K562 (cell line): ENCODE data around the gene HCFC1R1. TPM values are rescaled to one million over a fixed set of nuclear protein-coding genes. Genes with fewer than 3 reads are reported as not detected.

ENCODE experiments used
- ELF4 ChIP-seq: fragments of 450-650 bp; formaldehyde crosslinking; IDR thresholded peaks from 2 replicates; pipeline ENCODE4 v1.4.0; 2022; ENCODE audit warnings: missing genetic modification characterization
- HCFC1 ChIP-seq: IDR thresholded peaks from 2 replicates; pipeline ENCODE4 v1.6.1; 2012; ENCODE audit warnings: low read depth, low read length, improper control_type of control experiment
- NONO ChIP-seq, 2 experiments: fragments of 200-400 bp in 1 of 2; fragments of 450-650 bp in 1 of 2; formaldehyde crosslinking in 1 of 2; IDR thresholded peaks; 2 replicates each; pipeline ENCODE4 v1.6.1; 2017; ENCODE audit warnings: low read depth in 2 of 2, mild to moderate bottlenecking in 2 of 2, moderate library complexity in 2 of 2, low read length in 1 of 2
- RNF2 ChIP-seq: sonication (generic); IDR thresholded peaks from 2 replicates; pipeline ENCODE4 v1.6.1; 2016
- SMARCA5 ChIP-seq: fragments of 450-650 bp; IDR thresholded peaks from 2 replicates; pipeline ENCODE4 v1.6.1; 2016
- polyA plus RNA-seq, 8 experiments: library from polyadenylated mRNA; depleted of rRNA in 4 of 8; stranded (reverse) in 5 of 8; unstranded in 3 of 8; fragments of >200 nt; fragmentation: Nextera tagmentation in 2 of 8; fragmentation: Illumina TruSeq in 1 of 8; extraction: Ambion mirVana in 2 of 8; extraction: Trizol in 1 of 8; gene quantifications; 2 replicates each; pipeline versions ENCODE4 v1.2.1 to v1.2.3, GENCODE V29; 2011 to 2014; ENCODE audit warnings: inconsistent platforms in 1 of 8, missing spikeins in 1 of 8
- total RNA-seq, 7 experiments: library from RNA; depleted of rRNA in 6 of 7; stranded (reverse); fragments of >200 nt in 6 of 7; fragmentation: Illumina TruSeq in 2 of 7; extraction: Trizol in 2 of 7; gene quantifications; 2 replicates each; pipeline versions ENCODE4 v1.2.1 to v1.2.3, GENCODE V29; 2011 to 2021; ENCODE audit warnings: low replicate concordance in 1 of 7
- TF ChIP-seq, protein P1 (sequence below): IDR thresholded peaks from 2 replicates; pipeline ENCODE4 v1.6.1; 2011; ENCODE audit warnings: borderline replicate concordance, low read depth, mild to moderate bottlenecking, moderate library complexity, low read length; ENCODE audit not compliant: insufficient read depth, poor library complexity, severe bottlenecking
- TF ChIP-seq, protein P2 (sequence below), 2 experiments: fragments of 450-650 bp in 1 of 2; sonication (generic) in 1 of 2; formaldehyde crosslinking in 1 of 2; IDR thresholded peaks; 2 replicates each; pipeline versions ENCODE4 v1.7.1 to v1.9.0; 2016 to 2022; ENCODE audit warnings: inconsistent platforms in 1 of 2, mild to moderate bottlenecking in 1 of 2, missing genetic modification reagents in 1 of 2
- TF ChIP-seq, protein P3 (sequence below): fragments of 450-650 bp; IDR thresholded peaks from 2 replicates; pipeline ENCODE4 v1.6.1; 2018; ENCODE audit warnings: mild to moderate bottlenecking, low read depth; ENCODE audit not compliant: partially characterized antibody
- TF ChIP-seq, protein P4 (sequence below): sonication (generic); formaldehyde crosslinking; IDR thresholded peaks from 2 replicates; pipeline ENCODE4 v1.8.0; 2023; ENCODE audit warnings: mild to moderate bottlenecking, missing genetic modification reagents

Gene HCFC1R1
- total and polyA plus RNA-seq, 9 of the 15 experiments (the other 6 are each of a cell fraction or from before 2014, with no cell fraction given): 2.2 to 29.0 (median 11.2) TPM

DNA sequence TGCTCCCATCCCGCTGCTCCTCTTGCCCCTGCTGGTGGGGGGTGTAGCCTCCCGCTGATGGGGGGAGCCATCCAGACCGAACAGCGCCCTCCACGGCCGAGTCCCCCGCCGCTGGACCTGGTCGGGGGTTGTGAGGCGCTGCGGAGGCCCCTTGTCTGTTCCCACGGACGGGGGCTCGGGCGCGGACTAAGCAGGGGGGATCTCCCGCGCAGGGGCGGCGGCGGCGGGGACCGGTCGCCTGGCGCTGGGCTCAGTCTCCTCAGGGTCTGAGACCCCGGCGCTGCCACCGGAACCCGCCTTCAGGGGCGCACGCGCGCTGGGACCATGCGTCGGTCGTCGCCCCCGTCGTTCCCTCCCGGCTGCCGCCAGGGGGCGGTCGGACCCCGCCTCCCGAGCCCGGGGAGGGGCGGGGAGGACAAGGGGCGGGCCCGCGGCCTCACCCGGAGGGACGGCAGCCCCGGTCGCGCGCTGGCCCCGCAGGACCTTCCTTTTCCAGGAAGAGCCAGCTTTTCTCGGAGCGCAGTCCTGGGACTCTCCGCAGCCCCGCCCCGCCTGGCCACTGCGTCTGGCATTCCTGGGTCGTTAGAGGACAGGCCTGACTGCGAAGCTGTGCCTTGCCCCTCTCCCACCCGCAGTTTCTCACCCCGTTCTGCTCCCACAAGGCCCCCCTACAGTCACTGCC lies 35.4 kb upstream of the HCFC1R1 start (continued):
- TF ChIP-seq, protein P1, sequence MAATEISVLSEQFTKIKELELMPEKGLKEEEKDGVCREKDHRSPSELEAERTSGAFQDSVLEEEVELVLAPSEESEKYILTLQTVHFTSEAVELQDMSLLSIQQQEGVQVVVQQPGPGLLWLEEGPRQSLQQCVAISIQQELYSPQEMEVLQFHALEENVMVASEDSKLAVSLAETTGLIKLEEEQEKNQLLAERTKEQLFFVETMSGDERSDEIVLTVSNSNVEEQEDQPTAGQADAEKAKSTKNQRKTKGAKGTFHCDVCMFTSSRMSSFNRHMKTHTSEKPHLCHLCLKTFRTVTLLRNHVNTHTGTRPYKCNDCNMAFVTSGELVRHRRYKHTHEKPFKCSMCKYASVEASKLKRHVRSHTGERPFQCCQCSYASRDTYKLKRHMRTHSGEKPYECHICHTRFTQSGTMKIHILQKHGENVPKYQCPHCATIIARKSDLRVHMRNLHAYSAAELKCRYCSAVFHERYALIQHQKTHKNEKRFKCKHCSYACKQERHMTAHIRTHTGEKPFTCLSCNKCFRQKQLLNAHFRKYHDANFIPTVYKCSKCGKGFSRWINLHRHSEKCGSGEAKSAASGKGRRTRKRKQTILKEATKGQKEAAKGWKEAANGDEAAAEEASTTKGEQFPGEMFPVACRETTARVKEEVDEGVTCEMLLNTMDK: peak; percentile 70
- TF ChIP-seq, protein P2, sequence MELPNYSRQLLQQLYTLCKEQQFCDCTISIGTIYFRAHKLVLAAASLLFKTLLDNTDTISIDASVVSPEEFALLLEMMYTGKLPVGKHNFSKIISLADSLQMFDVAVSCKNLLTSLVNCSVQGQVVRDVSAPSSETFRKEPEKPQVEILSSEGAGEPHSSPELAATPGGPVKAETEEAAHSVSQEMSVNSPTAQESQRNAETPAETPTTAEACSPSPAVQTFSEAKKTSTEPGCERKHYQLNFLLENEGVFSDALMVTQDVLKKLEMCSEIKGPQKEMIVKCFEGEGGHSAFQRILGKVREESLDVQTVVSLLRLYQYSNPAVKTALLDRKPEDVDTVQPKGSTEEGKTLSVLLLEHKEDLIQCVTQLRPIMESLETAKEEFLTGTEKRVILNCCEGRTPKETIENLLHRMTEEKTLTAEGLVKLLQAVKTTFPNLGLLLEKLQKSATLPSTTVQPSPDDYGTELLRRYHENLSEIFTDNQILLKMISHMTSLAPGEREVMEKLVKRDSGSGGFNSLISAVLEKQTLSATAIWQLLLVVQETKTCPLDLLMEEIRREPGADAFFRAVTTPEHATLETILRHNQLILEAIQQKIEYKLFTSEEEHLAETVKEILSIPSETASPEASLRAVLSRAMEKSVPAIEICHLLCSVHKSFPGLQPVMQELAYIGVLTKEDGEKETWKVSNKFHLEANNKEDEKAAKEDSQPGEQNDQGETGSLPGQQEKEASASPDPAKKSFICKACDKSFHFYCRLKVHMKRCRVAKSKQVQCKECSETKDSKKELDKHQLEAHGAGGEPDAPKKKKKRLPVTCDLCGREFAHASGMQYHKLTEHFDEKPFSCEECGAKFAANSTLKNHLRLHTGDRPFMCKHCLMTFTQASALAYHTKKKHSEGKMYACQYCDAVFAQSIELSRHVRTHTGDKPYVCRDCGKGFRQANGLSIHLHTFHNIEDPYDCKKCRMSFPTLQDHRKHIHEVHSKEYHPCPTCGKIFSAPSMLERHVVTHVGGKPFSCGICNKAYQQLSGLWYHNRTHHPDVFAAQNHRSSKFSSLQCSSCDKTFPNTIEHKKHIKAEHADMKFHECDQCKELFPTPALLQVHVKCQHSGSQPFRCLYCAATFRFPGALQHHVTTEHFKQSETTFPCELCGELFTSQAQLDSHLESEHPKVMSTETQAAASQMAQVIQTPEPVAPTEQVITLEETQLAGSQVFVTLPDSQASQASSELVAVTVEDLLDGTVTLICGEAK (IDR thresholded peaks at IDR 0.05): no peak; the same call in 1 of the 2 replicates
- TF ChIP-seq, protein P2 (CRISPR knock-in tag; IDR thresholded peaks at IDR 0.05): no peak
- TF ChIP-seq ELF4: no peak
- TF ChIP-seq, protein P3, sequence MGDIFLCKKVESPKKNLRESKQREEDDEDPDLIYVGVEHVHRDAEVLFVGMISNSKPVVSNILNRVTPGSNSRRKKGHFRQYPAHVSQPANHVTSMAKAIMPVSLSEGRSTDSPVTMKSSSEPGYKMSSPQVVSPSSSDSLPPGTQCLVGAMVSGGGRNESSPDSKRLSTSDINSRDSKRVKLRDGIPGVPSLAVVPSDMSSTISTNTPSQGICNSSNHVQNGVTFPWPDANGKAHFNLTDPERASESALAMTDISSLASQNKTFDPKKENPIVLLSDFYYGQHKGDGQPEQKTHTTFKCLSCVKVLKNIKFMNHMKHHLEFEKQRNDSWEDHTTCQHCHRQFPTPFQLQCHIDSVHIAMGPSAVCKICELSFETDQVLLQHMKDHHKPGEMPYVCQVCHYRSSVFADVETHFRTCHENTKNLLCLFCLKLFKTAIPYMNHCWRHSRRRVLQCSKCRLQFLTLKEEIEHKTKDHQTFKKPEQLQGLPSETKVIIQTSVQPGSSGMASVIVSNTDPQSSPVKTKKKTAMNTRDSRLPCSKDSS: no peak
- no peak for TF ChIP-seq RNF2
- no peak for TF ChIP-seq SMARCA5
- TF ChIP-seq NONO (IDR thresholded peaks at IDR 0.05; ENCODE audit: low read depth in 2 of 2, low read length in 1 of 2): peak in 1 of 2 experiments; percentile 77; a peak in 1 of 4 replicates
- peak; percentile 32 for TF ChIP-seq HCFC1
- TF ChIP-seq, protein P4, sequence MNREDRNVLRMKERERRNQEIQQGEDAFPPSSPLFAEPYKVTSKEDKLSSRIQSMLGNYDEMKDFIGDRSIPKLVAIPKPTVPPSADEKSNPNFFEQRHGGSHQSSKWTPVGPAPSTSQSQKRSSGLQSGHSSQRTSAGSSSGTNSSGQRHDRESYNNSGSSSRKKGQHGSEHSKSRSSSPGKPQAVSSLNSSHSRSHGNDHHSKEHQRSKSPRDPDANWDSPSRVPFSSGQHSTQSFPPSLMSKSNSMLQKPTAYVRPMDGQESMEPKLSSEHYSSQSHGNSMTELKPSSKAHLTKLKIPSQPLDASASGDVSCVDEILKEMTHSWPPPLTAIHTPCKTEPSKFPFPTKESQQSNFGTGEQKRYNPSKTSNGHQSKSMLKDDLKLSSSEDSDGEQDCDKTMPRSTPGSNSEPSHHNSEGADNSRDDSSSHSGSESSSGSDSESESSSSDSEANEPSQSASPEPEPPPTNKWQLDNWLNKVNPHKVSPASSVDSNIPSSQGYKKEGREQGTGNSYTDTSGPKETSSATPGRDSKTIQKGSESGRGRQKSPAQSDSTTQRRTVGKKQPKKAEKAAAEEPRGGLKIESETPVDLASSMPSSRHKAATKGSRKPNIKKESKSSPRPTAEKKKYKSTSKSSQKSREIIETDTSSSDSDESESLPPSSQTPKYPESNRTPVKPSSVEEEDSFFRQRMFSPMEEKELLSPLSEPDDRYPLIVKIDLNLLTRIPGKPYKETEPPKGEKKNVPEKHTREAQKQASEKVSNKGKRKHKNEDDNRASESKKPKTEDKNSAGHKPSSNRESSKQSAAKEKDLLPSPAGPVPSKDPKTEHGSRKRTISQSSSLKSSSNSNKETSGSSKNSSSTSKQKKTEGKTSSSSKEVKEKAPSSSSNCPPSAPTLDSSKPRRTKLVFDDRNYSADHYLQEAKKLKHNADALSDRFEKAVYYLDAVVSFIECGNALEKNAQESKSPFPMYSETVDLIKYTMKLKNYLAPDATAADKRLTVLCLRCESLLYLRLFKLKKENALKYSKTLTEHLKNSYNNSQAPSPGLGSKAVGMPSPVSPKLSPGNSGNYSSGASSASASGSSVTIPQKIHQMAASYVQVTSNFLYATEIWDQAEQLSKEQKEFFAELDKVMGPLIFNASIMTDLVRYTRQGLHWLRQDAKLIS (CRISPR knock-in tag): no peak
